GM13976 (cell line): Measurements from ENCODE around the gene CASR.

ENCODE experiments used
- DNase-seq: peaks from one replicate; pipeline ENCODE4 v3.0.0; 2012; ENCODE audit warnings: low spot score
- CTCF ChIP-seq: IDR thresholded peaks from 2 replicates; pipeline ENCODE4 v1.5.1; 2012; ENCODE audit warnings: borderline replicate concordance, mild to moderate bottlenecking; ENCODE audit not compliant: insufficient read depth; ENCODE audit errors: extremely low read depth, missing control alignments, control extremely low read depth
- in situ Hi-C: fragments of 300-500 bp; cut with MboI; formaldehyde crosslinking; loops from one replicate; pipeline ENCODE4 v1.12.0; 2022; ENCODE audit warnings: low sequenced_read_pairs, mixed read lengths, inconsistent platforms; ENCODE audit not compliant: unreplicated experiment

CASR gene

GRCh38 chr3:122272879-122273278 lies 89.4 kb downstream of the CASR start:
- in situ Hi-C loops = loop anchor here (25.0 kb wide), 2 partner anchors 411 to 711 kb away; partner anchors contain the start of gene ARGFX
- no peak for DNase-seq
- no peak for TF ChIP-seq CTCF

- in situ Hi-C loops = loop anchor here (25.0 kb wide), 2 partner anchors 411 to 711 kb away; partner anchors contain the start of gene ARGFX
- DNase-seq = no peak
- TF ChIP-seq CTCF = no peak
These were observed 90.0 kb downstream of the CASR start for GRCh38 chr3:122273498-122273897.

- in situ Hi-C loops = no loop called here
- DNase-seq = no peak
- TF ChIP-seq CTCF = no peak
These were observed 98.4 kb downstream of the CASR start for GRCh38 chr3:122281891-122282290.

GRCh38 chr3:122283796-122284445 lies 100.5 kb downstream of the CASR start:
- in situ Hi-C loops = no loop called here
- no peak for DNase-seq
- TF ChIP-seq CTCF = no peak

- no peak for DNase-seq
- in situ Hi-C loops = no loop called here
- no peak for TF ChIP-seq CTCF
These were observed 101.0 kb downstream of the CASR start for GRCh38 chr3:122284486-122284885.

GRCh38 chr3:122294359-122294758 lies 110.9 kb downstream of the CASR start:
- TF ChIP-seq CTCF = no peak
- in situ Hi-C loops = no loop called here
- DNase-seq = no peak
